SK-N-MC (cell line): ENCODE results near the gene PSG6.
"Not testable (repeated sequence)": the region's sequence is repeated elsewhere in the genome, so short reads cannot be mapped to it uniquely, and the experiment has no call there.

Experiments
- EZH2 ChIP-seq: fragments of 200-600 bp; sonication (generic); IDR thresholded peaks from one replicate; pipeline ENCODE4 v1.6.1; 2017; ENCODE audit warnings: antibody characterized with exemption
- POLR2AphosphoS5 ChIP-seq: IDR thresholded peaks from 2 replicates; pipeline ENCODE4 v1.6.1; 2012; ENCODE audit warnings: mild to moderate bottlenecking, low read depth, low read length, borderline replicate concordance

GRCh38 chr19:42899674-42900073 is 18.0 kb downstream of the PSG6 start:
- not testable (repeated sequence) for TF ChIP-seq POLR2AphosphoS5, EZH2
